WTC11 (cell line): Measurements from ENCODE around the gene SELENON.

Experiments
- CTCF ChIP-seq: fragments of 200-600 bp; IDR thresholded peaks from 2 replicates; pipeline ENCODE4 v1.8.0; 2022; ENCODE audit warnings: antibody characterized with exemption
- ELF4 ChIP-seq: sonication (generic); formaldehyde crosslinking; IDR thresholded peaks from 2 replicates; pipeline ENCODE4 v1.8.1; 2022; ENCODE audit warnings: low read depth, mild to moderate bottlenecking, moderate library complexity, missing genetic modification reagents
- IRF2 ChIP-seq: sonication (generic); formaldehyde crosslinking; IDR thresholded peaks from 2 replicates; pipeline ENCODE4 v1.8.0; 2022; ENCODE audit warnings: low read depth, missing genetic modification reagents, borderline replicate concordance
- NFYB ChIP-seq: sonication (generic); formaldehyde crosslinking; conservative IDR thresholded peaks from 2 replicates; pipeline ENCODE4 v1.8.0; 2022; ENCODE audit warnings: low read depth, missing genetic modification reagents
- NR3C1 ChIP-seq: sonication (generic); formaldehyde crosslinking; conservative IDR thresholded peaks from 2 replicates; pipeline ENCODE4 v1.8.1; 2023; ENCODE audit warnings: low read depth, mild to moderate bottlenecking, missing genetic modification reagents
- PRRX2 ChIP-seq: fragments of 250-450 bp; sonication (Bioruptor Pico); IDR thresholded peaks from 2 replicates; pipeline ENCODE4 v1.8.0; 2021; ENCODE audit warnings: mild to moderate bottlenecking
- RELA ChIP-seq: sonication (generic); formaldehyde crosslinking; IDR thresholded peaks from 2 replicates; pipeline ENCODE4 v1.8.1; 2022; ENCODE audit warnings: missing genetic modification reagents, mild to moderate bottlenecking, borderline replicate concordance
- TP53 ChIP-seq: sonication (generic); formaldehyde crosslinking; IDR thresholded peaks from 2 replicates; pipeline ENCODE4 v1.8.1; 2023; ENCODE audit warnings: mild to moderate bottlenecking, missing genetic modification reagents
- ZNF121 ChIP-seq: sonication (generic); formaldehyde crosslinking; IDR thresholded peaks from 2 replicates; pipeline ENCODE4 v1.8.0; 2023; ENCODE audit warnings: missing genetic modification reagents
- ZNF425 ChIP-seq: fragments of 250-450 bp; sonication (Bioruptor Pico); conservative IDR thresholded peaks from 2 replicates; pipeline ENCODE4 v1.9.0; 2021; ENCODE audit warnings: mild to moderate bottlenecking

DNA sequence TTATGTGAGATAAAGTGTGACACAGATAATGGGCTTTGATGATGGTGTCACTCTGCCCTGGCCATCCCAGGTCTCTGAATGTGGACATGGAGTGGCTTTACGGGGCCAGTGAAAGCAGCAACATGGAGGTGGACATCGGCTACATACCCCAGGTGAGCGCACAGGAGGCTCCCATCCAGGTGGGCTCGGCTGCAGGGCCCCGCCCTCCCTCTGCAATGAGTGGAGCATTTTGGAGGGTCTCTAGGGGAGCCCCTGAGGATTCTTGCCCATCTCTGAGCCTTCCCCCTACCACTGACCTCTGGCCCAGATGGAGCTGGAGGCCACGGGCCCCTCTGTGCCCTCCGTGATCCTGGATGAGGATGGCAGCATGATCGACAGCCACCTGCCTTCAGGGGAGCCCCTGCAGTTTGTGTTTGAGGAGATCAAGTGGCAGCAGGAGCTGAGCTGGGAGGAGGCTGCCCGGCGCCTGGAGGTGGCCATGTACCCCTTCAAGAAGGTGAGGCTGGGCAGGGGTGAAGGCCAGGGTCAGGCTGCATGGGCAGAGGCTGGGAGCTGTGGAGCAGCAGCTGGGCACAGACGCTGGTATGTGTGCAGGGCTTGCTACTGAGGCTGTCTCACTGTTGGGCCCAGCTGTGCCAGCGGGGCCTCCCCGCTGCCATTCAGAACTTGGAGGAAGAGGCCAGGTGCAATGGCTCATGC is 11.5 kb downstream of the SELENON start:
- TF ChIP-seq PRRX2 (CRISPR knock-in tag) = no peak
- no peak for TF ChIP-seq CTCF
- TF ChIP-seq ZNF425 (CRISPR knock-in tag) = no peak
- no peak for TF ChIP-seq NFYB (CRISPR knock-in tag)
- TF ChIP-seq TP53 (CRISPR knock-in tag) = no peak
- no peak for TF ChIP-seq IRF2
- no peak for TF ChIP-seq ELF4
- TF ChIP-seq ZNF121 (CRISPR knock-in tag) = no peak
- no peak for TF ChIP-seq NR3C1
- TF ChIP-seq RELA = no peak
